HG02588 (cell line): Measurements from ENCODE around the gene MCCC2.
"Not testable (repeated sequence)": the region's sequence is repeated elsewhere in the genome, so short reads cannot be mapped to it uniquely, and the experiment has no call there.

Experiments used
- ATAC-seq: cut with Tn5 transposase; IDR thresholded peaks from one replicate; pipeline ENCODE4 v1.9.1; 2021; ENCODE audit warnings: mild to moderate bottlenecking, moderate library complexity; ENCODE audit not compliant: unreplicated experiment

MCCC2 gene

DNA sequence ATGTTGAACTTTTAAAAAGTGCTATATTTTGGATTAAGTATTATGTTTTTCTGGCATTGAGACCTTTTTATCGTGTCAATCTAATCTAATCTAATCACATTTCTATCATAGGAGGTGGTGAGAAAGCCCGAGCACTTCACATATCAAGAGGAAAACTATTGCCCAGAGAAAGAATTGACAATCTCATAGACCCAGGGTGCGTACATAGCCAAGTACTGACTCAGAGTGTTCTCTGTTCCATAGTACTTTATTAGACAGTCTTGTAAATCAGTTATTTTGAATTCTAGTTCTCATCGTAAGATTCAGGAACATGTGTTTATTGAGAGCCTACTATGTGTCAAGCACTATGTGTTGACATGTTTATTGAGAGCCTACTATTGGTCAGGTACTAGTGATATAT is 9.0 kb downstream of the MCCC2 start:
- ATAC-seq, result no peak

DNA sequence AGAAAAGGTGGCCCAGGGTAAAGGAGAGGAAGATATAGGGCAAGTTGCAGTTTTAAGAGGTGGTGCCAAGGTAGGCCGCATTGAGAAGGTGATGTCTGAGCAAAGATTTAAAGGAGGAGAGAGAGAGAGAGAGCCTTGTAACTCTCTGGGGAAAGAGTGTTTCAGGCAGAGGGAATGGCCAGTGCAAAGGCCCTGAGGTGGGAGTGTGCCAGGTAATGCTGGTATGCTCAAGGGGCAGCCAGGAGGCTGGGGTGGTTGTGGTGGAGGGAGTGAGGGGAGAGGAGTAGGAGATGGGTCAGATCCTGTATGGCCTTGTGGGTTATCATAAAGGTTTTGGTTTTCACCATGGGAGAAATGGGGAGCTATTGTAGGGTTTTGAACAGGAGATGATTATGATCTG is 9.9 kb downstream of the MCCC2 start:
- no peak for ATAC-seq

DNA sequence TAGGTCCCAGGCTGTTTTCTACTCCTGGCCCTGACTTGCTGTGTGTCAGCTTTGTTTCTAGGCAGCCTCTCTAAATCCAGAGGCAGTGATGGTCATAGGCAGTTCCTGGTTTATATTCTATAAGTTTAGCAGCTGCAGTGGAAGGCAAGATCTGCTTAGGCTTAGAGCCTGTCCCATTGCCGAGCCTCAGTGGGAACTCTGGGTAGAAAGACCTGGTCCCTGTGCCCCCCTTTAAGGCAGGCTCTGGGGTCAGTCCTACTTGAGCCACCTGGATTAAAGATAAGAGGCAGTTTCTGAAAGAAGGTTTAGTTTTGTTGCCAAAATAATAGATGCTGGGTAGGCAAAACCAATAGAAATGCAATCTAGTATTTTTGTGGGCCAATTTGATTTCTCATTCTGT is 13.6 kb downstream of the MCCC2 start:
- ATAC-seq, result no peak

DNA sequence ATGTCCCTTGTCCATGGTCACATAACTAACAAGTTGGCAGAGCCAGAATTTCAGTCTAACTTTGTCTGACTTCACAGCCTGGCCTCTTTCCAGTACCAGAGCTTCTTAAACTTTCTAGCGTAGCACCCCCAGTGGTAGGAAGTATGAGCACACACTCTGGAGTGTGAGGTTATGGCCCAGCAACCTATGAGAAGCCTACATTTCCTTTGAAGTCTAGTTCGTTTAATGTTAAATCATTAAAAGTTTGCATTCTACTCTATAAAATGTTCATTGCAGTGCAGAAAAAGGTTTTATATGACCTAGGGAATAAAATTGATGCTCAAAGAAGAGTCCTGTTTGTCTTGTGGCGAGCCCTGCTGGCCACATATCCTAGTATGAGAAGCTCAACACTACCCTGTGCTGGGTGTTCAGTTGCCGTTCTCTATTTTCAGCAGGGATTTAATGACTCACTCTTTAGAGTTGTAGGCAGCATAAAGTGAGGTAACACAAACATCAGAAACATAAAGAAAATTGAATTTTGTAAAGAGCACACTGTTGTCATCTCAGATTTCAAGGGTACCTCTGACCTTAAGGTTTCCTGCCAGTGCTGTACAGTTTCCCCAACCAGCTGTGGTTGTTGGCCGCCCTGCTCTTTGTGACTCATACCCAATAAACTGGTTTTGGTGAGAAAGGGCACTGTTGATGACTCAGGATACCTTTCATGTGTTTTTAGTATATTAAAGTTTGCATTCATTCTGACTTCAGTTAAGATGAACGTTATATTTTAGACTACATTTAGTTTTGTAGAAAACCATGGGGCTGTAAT is 14.3 kb downstream of the MCCC2 start:
- ATAC-seq, result peak; percentile 96

DNA sequence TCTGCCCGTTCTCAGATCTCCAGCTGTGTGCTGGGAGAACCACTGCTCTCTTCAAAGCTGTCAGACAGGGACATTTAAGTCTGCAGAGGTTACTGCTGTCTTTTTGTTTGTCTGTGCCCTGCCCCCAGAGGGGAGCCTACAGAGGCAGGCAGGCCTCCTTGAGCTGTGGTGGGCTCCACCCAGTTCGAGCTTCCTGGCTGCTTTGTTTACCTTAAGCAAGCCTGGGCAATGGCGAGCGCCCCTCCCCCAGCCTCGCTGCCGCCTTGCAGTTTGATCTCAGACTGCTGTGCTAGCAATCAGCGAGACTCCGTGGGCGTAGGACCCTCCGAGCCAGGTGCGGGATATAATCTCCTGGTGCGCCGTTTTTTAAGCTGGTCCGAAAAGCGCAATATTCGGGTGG is 22.8 kb downstream of the MCCC2 start:
- ATAC-seq, result not testable (repeated sequence)

DNA sequence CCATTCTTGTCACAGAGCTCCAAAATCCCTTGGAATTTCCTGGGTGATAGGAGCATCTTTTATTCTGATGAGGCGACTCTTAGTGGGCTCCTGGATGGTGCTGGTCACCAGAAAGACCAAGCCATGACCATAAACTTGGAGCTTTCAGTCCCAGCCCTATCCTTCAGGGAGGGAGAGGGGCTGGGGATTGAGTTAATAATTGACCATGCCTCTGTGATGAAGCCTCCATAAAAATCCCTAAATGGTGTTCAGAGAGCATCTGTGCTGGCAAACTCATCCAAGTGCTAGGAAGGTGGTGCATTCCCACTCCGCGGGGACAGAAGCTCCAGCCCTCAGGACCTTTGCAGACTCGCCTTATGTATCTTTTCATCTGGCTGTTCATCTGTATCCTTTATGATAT is 28.7 kb downstream of the MCCC2 start:
- ATAC-seq, result no peak

DNA sequence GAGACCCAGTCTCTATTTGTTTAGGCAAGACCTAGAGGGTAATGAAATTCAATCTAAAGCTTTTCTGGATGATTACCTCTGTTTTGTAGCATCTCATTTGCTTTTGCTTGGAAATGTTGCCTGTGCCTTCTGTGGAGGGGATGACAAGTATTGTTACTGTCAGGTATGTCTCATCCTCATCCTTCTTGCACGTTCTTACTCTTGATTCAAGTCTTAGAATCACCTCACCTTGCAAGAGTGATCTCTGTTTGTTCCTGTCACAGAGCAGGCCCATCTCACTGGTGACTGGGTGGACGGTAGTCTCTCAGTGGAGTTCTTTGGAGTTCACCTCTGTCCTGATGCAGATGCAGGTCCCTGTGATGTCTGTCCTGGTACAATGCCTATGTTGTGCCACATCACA is 33.5 kb downstream of the MCCC2 start:
- ATAC-seq, result no peak

DNA sequence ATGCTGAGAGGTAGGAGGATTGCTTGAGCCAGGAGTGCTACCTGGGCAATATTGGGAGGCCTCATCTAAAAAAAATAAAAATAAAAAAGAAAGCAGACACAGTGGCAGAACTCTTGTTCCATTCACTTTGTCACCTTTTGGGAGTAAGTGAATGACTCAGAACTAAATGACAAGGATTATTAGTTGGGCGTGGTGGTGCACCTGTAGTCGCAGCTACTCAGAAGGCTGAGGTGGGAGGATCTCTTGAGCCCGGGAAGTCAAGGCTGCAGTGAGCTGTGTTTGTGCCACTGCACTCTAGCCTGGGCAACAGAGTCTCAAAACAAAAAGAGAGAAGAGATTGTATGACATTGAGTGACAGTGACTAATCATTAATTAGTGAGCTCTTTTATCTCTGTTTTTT is 34.1 kb downstream of the MCCC2 start:
- no peak for ATAC-seq

DNA sequence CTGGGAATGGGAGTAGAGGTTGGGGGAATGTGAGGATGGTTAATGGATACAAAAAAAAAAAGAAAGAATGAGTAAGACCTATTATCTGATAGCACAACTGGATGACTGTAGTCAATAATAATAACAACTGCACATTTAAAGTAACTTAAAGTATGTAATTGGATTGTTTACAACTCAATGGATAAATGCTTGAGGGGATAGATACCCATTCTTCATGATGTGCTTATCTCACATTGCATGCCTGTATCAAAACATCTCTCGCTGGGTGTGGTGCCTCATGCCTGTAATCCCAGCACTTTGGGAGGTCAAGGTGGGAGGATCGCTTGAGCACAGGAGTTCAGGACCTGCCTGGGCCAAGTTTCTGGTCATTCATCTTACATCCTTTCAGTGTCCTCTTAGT is 34.6 kb downstream of the MCCC2 start:
- ATAC-seq, result no peak

DNA sequence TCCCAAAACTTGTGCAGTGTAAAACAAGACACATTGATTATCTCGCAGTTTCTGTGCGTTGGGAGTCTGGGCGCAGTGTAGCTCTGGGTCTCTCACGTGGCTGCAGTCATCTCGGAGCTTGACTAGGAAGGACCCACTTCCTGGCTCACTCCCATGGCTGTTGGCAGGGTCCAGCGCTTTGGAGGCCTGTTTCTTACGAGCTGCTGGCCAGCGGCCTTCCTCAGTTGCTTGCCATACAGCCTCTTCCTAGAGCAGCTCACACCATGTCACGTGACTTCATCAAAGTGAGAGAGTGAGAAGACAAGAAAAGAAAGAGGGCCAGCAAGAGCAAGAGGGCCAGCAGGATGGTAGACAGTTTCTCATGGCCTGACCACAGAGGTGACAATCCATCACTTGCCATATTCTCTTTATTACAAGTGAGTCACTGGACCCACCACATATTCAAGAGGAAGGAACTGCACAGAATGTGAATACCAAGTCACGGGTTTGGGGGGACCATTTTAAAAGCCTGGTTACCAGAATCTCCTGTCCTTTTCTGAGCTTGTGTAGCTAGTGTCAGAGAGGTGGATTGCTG is 36.2 kb downstream of the MCCC2 start:
- ATAC-seq, result no peak

DNA sequence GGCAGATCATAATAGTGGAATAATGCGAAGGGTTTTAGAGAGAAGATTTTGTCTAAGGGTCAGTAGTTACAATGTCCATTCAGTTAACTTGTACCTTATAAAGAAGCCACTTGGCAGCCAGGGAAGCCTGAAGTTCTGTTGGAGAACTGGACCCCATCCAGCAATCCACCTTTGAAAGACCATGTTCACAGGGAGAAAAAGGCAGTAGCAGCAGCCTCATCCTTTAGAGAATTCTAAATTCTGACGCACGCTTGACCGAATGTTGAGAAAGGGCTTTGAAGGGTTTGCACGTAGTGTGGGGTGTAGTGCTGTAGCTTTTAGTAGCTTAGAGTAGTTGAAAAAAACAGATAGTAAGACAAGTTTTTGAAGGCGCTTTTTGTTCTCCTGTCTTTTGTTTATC is 42.8 kb downstream of the MCCC2 start:
- no peak for ATAC-seq

DNA sequence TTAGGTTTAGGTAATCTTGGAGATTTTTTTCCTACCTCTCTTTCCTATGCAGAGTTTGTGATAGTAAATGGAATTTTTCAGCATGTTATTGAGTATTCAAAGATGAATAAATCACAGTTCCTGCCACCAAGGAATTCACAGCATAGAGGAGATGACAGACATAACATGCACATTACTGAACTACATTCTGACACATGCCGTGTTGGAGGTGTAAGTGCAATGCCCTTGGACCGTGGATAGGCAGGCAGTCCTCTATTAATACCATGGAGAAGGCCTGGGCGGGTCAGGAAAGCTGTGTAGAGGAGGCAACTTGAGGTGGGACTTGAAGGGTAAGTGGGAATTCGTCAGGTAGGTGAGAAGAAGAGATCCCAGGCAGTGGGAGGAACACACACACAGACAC is 43.9 kb downstream of the MCCC2 start:
- ATAC-seq, result no peak

DNA sequence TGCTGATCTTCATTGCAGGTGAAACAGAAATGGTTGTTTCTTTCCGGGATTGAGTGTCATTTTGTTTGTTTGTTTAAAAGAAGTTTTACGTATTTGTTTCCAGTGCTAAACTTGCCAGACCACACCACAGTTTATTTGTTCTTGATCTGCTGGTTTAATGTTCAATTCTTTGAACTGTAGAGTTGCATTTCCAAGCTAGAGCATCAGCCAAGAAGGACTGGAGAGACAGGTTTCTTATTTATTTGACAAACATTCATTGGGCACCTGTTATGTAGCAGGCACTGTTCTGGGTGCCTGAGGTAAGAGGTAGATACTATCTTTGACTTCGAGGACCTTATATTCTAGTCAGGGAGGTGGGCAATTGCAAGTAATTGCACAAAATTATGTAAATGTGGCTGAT is 45.0 kb downstream of the MCCC2 start:
- ATAC-seq, result no peak

DNA sequence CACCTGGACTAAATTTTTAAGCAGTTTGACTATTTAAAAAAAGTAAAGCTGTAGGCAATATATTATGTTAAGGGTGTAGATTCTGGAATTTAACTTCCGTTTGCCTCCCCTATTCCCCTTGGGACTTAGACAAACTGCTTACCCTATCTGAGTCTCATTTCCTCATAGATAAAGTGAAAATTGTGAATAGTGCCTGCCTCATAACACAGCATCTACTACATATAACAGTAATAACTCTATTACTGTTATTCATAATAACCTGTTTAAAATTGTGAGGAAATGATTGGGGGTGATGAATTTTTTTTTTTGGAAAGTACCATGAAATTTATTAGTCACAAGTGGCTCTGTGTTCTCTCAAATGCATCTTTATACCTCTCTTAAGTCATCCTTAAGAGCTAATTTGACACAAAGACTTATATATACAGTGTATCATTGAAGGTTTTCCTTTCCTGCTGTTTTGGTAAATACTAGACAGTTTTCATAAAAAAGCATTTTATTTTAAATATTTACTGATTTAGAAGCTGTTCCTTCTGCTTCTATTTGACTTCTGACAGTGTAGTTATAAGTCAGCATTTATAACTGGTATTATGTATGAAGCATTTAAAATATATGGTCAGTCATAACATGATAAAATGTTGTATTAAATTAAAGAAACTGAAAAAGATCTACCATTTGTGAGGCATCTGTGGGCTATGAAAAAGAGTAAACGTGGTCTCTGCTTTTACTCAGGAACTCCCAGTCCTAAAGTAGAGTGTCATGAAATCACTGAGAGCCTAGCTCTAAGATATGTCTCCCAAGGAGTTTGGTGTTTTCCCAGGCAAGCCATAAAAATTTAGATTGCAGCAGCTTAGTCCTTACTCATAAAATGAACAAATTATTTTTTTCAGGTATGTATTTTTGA is 46.4 kb downstream of the MCCC2 start:
- ATAC-seq, result no peak

DNA sequence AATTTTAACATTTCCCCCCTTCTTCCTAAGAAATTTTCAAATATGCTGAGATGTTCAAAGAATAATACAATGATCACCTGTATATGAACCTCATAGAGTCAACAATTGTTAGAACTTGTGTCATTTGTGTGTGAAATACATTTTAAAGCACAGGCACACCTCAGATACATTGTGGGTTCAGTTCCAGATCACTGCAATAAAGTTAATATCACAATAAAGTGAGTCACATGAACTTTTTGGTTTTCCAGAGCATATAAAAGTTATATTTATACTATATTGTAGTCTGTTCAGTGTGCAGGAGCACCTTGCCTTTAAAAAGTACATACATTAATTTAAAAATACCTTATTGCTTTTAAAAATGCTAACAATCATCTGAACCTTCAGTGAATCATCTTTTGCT is 50.0 kb downstream of the MCCC2 start:
- no peak for ATAC-seq

DNA sequence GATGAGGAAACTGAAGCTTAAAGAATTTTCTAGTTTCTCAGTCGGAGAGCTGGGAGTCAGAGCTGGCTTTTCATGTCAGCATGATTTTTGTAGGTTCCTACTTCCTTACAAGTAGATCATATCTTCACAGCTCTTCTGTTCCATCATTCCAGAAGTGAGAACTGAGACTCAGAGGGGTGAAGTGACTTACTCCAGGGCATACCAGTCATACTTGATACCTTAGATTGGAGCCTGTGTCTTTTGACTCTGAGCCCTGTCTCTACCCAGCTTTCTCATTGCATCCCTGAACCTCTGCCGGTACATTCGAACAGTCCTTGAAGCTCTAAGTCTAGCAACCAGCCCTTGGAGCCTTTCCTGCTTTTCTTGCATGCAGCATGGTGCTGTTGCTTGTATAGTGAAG is 53.3 kb downstream of the MCCC2 start:
- no peak for ATAC-seq

DNA sequence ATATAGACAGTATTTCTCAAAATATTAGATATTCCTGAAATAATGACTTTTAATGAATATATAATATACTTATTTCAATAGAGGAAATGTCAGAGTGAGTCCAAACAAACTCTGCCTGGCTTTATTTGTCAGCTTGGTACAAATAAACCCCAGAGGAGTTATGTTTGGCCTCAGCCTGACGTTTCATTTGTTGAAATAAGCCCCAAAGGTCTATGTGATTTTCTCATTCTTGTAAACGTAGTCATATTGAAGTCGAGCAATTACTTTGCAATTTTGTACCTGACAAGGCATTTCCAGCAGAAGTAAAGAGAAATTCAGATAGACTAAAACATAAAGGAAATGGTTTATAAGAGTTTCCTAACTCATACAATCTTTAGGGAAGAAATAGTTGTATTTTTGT is 57.9 kb downstream of the MCCC2 start:
- no peak for ATAC-seq

DNA sequence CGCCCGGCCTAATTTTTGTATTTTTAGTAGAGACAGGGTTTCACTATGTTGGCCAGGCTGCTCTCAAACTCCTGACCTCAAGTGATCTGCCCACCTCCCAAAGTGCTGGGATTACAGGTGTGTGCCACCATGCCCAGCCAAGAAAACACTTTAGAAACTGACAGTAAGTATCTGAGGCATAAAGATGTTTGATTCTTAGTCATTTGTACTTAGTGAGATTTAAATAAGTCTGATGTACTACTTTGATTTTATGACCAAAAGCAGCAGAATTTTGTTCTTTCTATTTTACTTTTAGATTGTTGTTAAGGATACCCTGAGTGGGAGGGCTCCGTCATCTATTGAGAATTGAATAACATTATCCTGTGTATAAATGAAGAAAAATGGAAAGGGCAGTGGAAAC is 63.8 kb downstream of the MCCC2 start:
- ATAC-seq, result not testable (repeated sequence)

DNA sequence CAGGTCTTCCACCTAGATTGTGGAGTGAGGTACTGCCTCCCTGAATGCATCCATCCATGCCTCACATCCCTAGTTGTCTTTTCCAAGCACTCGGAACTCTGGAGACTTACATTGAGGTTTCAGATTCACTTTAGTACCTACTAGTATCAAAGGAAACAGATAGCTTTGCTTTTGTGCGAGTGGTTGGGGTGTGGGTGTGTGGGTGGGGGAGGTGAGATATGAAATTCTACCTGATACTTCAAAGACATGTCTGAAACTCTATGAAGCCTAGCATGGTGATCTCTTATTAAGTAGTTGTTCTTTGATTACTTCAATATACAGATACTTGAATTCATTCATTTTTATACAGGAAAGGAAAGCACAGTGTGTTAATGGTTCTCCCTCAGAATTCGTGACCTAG is 64.4 kb downstream of the MCCC2 start:
- no peak for ATAC-seq

DNA sequence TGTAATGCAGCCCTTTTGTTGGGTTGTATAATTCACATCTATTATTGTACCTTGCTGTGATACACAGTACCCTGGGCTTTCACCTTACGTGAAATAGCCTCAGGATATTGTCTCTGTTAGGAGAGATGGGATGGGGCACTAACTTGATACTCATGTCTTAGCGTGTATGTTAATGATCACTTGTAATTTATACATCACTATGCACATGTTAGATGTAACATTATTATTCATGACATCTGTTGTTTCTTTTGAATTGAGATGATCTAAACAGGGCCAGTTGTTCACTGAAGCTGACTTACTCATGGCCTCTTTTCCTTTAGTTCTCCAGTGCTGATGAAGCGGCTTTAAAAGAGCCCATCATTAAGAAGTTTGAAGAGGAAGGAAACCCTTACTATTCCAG is 65.2 kb downstream of the MCCC2 start:
- no peak for ATAC-seq

DNA sequence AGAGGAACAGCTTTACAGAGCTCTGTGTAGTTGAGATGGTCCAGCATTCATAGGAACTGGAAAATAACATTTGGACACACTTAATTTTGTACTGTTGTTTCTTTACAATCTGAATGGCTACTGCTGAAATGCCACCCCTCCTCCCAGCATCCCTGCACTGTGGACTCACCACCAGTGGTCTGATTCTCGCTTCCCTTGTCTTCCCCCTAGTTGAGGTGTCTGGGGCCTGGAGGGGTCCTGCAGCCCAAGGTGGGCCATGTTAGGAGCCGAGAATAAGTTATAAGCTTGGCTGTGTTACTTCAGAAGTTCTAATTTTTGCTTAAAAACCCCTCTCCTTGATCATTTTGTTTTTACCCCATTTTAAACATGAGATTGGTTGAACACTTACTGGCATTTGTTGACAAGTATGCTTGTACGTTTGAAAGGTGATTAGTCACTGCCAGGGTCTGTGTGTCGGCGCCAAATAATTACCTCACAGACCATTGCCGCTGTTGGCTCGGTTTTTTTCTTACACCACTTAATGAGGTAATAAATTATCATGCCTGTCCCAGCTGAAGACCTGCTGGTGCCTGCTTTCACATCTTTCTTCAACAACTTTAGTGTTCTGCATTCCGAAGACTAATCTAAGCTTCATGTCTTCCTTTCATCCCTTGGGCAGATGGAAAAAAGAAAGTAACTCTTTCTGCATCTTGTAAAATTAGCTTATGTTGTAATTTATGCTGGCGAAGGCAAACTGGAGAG is 65.8 kb downstream of the MCCC2 start:
- no peak for ATAC-seq
